Stimulated activated CD4-positive, alpha-beta T cell treated with anti-CD3 and anti-CD28 coated beads, Interleukin-4, amount 100 ng/mL, for 4 hours (primary cell): Measurements from ENCODE around the gene SNCB.
"Not testable (repeated sequence)": the region's sequence is repeated elsewhere in the genome, so short reads cannot be mapped to it uniquely, and the experiment has no call there.

Source experiments
- DNase-seq, 2 experiments: peaks; one replicate each; pipeline ENCODE4 v3.0.0-alpha.2; 2020

Gene SNCB

GRCh38 chr5:176596689-176597416 lies 33.5 kb downstream of the SNCB start:
- DNase-seq: peak; percentile 66 to 72

- no peak for DNase-seq
Observed at GRCh38 chr5:176596069-176596644, 34.2 kb downstream of the SNCB start.

- DNase-seq: no peak
Observed at GRCh38 chr5:176595386-176595943, 34.9 kb downstream of the SNCB start.

GRCh38 chr5:176594554-176594953 lies 35.8 kb downstream of the SNCB start:
- no peak for DNase-seq

- no peak for DNase-seq
Observed at GRCh38 chr5:176593273-176593869, 37.0 kb downstream of the SNCB start.

- no peak for DNase-seq
Observed at GRCh38 chr5:176592573-176592972, 37.8 kb downstream of the SNCB start.

- not testable (repeated sequence) for DNase-seq
Observed at GRCh38 chr5:176591667-176592066, 38.7 kb downstream of the SNCB start.

GRCh38 chr5:176590035-176590717 lies 40.2 kb downstream of the SNCB start:
- DNase-seq: no peak

- DNase-seq: no peak
Observed at GRCh38 chr5:176589039-176589769, 41.1 kb downstream of the SNCB start.

- DNase-seq: no peak
Observed at GRCh38 chr5:176588297-176588696, 42.0 kb downstream of the SNCB start.

GRCh38 chr5:176587398-176587797 lies 42.9 kb downstream of the SNCB start:
- DNase-seq: no peak

GRCh38 chr5:176583076-176583475 lies 47.3 kb downstream of the SNCB start:
- DNase-seq: no peak

GRCh38 chr5:176581361-176581760 lies 49.0 kb downstream of the SNCB start:
- no peak for DNase-seq

- no peak for DNase-seq
Observed at GRCh38 chr5:176579323-176579722, 51.0 kb downstream of the SNCB start.

GRCh38 chr5:176578391-176578808 lies 51.9 kb downstream of the SNCB start:
- DNase-seq: peak; percentile 15 to 27

- no peak for DNase-seq
Observed at GRCh38 chr5:176577312-176578176, 52.8 kb downstream of the SNCB start.

- DNase-seq: no peak
Observed at GRCh38 chr5:176575488-176576422, 54.6 kb downstream of the SNCB start.

GRCh38 chr5:176575066-176575465 lies 55.3 kb downstream of the SNCB start:
- DNase-seq: no peak

- DNase-seq: no peak
Observed at GRCh38 chr5:176574297-176574591, 56.1 kb downstream of the SNCB start.

GRCh38 chr5:176573564-176574296 lies 56.6 kb downstream of the SNCB start:
- DNase-seq: peak; percentile 61 to 80
